Measurements from ENCODE around the gene SLC25A48.
A peak's percentile ranks its signal among the peaks of the same experiment; 100 is the strongest.

Gene SLC25A48

GRCh38 chr5:135883441-135883840, 49.0 kb downstream of the SLC25A48 start:
- Histone ChIP-seq H3K4me3 (no peak overlapping the region), H3K9me3 (no peaks in the 10 kb centered on the region), H3K27ac (no peak overlapping the region), H3K36me3 (no peaks in the 10 kb centered on the region), H3K4me1 (peaks cover 0 to 5% (median 1%) of the 10 kb centered on the region in 4 donors), H3K27me3 (peaks cover 0 to 38% of the 10 kb centered on the region in 2 donors)
- TF ChIP-seq, protein P1, sequence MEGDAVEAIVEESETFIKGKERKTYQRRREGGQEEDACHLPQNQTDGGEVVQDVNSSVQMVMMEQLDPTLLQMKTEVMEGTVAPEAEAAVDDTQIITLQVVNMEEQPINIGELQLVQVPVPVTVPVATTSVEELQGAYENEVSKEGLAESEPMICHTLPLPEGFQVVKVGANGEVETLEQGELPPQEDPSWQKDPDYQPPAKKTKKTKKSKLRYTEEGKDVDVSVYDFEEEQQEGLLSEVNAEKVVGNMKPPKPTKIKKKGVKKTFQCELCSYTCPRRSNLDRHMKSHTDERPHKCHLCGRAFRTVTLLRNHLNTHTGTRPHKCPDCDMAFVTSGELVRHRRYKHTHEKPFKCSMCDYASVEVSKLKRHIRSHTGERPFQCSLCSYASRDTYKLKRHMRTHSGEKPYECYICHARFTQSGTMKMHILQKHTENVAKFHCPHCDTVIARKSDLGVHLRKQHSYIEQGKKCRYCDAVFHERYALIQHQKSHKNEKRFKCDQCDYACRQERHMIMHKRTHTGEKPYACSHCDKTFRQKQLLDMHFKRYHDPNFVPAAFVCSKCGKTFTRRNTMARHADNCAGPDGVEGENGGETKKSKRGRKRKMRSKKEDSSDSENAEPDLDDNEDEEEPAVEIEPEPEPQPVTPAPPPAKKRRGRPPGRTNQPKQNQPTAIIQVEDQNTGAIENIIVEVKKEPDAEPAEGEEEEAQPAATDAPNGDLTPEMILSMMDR (IDR thresholded peaks at IDR 0.05) = no peak
- no peak for DNase-seq
- intact Hi-C loops (cut with DNase I; ENCODE audit: low total_unique reads) = no loop called here

- Histone ChIP-seq H3K4me1 (peaks cover 0 to 5% (median 1%) of the 10 kb centered on the region in 4 donors), H3K4me3 (no peak overlapping the region), H3K27me3 (peaks cover 0 to 35% of the 10 kb centered on the region in 2 donors), H3K27ac (no peak overlapping the region), H3K9me3 (no peaks in the 10 kb centered on the region), H3K36me3 (no peaks in the 10 kb centered on the region)
- DNase-seq = no peak
- TF ChIP-seq, protein P1 (IDR thresholded peaks at IDR 0.05) = no peak
- intact Hi-C loops (cut with DNase I; ENCODE audit: low total_unique reads) = loop anchor here (2.0 to 5.0 kb wide), 2 partner anchors 197 to 328 kb away; no protein-coding TSS in a partner anchor
Observed at GRCh38 chr5:135885031-135885430, 50.6 kb downstream of the SLC25A48 start.

DNA sequence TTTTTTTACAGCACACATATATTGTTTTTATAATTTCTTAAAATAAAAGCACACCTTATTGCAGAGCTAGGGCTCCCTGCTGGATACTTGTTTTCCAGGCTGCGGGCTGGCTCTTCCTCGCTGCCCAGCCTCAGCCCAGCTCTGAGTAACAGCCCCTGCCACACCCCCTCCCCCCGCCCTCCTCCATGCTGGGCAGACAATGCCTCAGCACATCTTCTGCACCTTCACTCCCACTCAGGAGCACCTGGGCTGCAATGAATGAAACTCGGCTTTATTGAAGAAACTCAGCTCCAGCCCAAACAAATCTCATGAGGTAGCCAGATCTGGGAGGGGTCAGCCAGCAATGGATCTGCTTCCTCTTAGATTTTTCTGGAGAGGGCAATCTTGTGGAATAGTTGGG, 51.7 kb downstream of the SLC25A48 start:
- Histone ChIP-seq H3K4me1 (peaks cover 0 to 3% (median 1%) of the 10 kb centered on the region in 4 donors), H3K36me3 (no peaks in the 10 kb centered on the region), H3K27ac (no peak overlapping the region), H3K27me3 (peaks cover 0 to 24% of the 10 kb centered on the region in 2 donors), H3K9me3 (no peaks in the 10 kb centered on the region), H3K4me3 (no peak overlapping the region)
- intact Hi-C loops (cut with DNase I; ENCODE audit: low total_unique reads) = loop anchor here (5.0 kb wide), 1 partner anchor 196 kb away; no protein-coding TSS in a partner anchor
- TF ChIP-seq, protein P1 (IDR thresholded peaks at IDR 0.05) = no peak
- DNase-seq = no peak

DNA sequence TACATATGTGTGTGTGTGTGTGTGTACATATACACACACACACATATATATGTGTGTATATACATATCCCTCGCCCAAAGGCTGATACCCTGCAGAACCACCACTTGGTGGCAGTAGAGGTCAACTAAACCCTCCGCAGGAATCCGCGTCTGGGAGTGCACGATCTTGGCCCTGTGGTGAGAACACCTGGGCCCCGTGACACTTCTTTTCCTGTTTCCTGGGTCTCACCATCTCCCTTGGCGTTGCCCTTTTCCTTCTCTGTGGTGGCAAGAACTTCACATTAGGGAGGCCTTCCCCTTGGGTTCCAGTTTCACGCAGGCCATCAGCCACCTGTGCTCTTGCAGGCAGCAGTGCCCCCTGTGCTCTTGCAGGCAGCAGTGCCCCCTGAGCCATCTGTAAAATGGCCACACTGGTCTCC, 53.0 kb downstream of the SLC25A48 start:
- no peak for DNase-seq

DNA sequence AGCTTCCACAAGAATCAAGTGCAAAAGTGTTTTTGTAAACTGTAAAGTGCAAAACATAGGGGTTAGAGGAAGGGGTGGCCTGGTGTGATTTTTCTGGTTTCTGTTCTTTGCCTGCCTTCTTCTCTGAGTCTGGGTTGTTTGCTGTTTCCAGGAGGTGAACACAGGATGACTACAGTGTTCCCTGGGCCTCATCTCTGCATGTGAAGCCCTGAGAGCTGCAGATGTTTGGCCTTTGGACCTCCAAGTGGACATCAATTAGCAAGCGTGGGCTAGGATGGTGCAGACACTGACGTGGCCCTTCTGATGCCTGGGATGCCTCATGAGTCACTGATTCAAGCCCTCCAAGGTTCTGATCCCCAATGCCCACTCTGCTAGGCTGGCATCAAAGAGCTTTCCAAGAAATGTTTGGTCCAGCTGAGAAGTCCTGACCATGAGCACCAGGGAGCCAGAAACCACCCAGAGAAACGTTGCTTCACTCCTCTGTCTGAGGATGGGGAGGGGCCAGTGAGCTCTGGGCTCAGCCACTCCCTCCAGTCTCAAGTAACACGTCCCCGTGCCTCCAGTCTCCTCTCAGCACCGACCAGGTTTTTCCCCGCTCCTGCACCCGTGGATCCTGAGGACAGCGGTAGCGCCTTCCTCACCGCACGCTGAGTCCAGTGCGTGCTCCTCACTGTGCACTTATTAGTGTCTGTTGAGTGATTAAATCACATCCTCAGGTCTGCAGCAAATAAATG, 53.6 kb downstream of the SLC25A48 start:
- Histone ChIP-seq H3K27me3 (peaks cover 0 to 23% of the 10 kb centered on the region in 2 donors), H3K27ac (no peak overlapping the region), H3K4me3 (no peak overlapping the region), H3K4me1 (peaks cover 0 to 3% (median 0%) of the 10 kb centered on the region in 4 donors), H3K36me3 (no peaks in the 10 kb centered on the region), H3K9me3 (no peaks in the 10 kb centered on the region)
- TF ChIP-seq, protein P1 (IDR thresholded peaks at IDR 0.05) = no peak
- no peak for DNase-seq
- intact Hi-C loops (cut with DNase I; ENCODE audit: low total_unique reads) = loop anchor here (5.0 kb wide), 1 partner anchor 194 kb away; no protein-coding TSS in a partner anchor

More for the DNA sequence above, 53.0 kb downstream of the SLC25A48 start:
- intact Hi-C loops (cut with DNase I; ENCODE audit: low total_unique reads) = loop anchor here (5.0 kb wide), 1 partner anchor 195 kb away; no protein-coding TSS in a partner anchor
- TF ChIP-seq, protein P1 (IDR thresholded peaks at IDR 0.05) = peak; percentile 77 to 80
- H3K36me3 ChIP-seq = no peaks in the 10 kb centered on the region
- no peaks in the 10 kb centered on the region for H3K9me3 ChIP-seq
- peaks cover 0 to 21% of the 10 kb centered on the region in 2 donors for H3K27me3 ChIP-seq
- H3K27ac ChIP-seq = no peak overlapping the region
- peaks cover 0 to 3% (median 0%) of the 10 kb centered on the region in 4 donors for H3K4me1 ChIP-seq
- H3K4me3 ChIP-seq = no peak overlapping the region
